IPS-NIHi11 (cell line): ENCODE measurements around the gene PALLD.

Experiments used
- DNase-seq: peaks from one replicate; pipeline ENCODE4 v3.0.0; 2012; ENCODE audit warnings: mixed read lengths, low spot score

Gene PALLD

GRCh38 chr4:168527560-168527959 lies 30.7 kb downstream of the PALLD start:
- no peak for DNase-seq

DNA sequence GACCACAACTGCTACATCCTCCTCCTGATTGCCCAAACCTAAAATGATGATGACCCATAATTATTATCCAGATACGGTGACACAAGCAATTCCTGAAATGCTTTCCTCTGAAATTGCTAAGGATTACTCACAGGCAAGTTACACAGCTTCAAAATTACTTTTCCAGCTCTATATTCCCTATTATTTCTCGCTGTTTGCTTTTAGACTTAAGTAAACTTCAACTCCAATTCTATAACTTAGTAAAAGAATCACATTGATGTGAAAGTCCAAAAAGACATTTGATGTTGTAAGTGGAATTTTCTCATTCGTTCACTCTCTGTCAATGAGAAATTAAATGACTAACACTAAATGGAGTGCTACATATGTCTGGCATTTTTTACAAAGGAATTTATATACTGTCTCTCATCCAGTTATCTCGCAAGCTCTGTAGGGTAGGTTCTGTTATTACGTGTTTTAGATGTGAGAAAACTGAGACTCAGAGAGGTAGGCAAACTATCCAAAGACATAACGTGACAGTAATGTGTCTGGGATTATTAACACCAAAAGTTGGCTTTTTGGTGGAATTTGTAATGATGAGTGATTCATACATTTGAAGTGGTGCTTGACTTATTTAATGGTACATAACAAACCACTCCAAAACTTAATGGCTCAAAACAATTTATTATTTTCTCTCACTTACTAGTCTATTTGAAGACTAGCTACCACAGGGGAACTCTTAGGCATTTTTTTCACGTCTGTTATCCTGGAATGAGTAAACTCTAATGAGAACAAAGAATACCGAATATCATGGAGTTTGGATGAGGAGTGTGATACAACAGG lies 31.5 kb downstream of the PALLD start:
- DNase-seq = no peak

DNA sequence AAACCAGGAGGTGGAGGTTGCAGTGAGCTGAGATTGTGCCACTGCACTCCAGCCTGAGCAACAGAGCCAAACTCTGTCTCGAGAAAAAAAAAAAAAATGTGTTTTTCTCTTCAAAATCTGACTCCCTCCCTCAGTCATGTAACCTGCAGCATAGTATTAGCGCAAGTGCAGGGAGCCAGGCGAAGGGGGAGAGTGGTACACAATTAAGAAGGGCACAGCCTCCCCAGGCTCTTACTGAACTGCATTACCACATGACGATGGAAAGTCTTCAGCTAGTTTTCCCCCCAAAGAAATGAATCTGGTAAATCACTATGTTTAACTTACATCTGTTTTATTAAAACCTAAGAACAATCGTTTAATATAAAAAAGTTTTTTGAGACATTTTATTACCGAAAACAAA lies 32.4 kb downstream of the PALLD start:
- no peak for DNase-seq

DNA sequence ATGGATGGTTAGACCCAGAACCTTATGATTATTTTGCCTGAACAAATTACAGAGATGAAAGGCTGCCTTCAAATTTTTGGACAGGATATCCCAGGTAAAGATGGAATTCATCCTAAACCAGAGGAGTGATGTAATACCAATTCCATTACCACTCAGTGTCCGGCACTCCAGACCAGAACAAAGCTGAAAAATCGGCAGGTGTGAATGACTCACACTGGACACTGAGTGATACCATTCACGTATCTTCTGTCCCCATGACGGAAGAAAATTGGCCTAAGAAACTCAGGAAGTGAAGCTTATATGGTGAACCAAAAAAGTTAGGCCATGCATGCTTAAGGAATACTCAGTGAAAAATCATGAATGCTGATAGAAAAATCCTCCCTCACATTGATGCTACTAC lies 34.5 kb downstream of the PALLD start:
- no peak for DNase-seq

GRCh38 chr4:168534535-168534934 lies 37.7 kb downstream of the PALLD start:
- DNase-seq = no peak

DNA sequence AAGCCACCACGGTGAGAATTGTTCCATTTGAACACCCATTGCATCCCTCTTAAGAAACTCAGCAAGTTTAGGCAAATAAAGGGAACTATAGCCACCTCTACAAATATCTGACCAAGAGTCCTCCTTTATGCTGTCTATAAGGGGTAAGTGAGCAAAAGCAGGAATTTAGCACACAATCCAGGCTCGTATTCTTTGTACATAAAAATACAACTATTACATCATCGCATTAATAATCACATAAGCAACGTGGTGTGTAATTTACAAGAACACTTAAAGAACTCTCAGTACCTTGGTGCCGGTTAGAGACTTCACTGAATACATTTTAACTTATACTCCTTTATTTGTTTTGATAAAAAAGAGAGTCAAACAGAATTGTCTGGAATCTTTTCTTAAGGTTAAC lies 38.8 kb downstream of the PALLD start:
- DNase-seq = no peak

GRCh38 chr4:168536448-168536847 lies 39.6 kb downstream of the PALLD start:
- DNase-seq = no peak

GRCh38 chr4:168537086-168537485 lies 40.2 kb downstream of the PALLD start:
- DNase-seq = no peak

- DNase-seq = no peak
Observed at GRCh38 chr4:168537571-168537970, 40.7 kb downstream of the PALLD start.

DNA sequence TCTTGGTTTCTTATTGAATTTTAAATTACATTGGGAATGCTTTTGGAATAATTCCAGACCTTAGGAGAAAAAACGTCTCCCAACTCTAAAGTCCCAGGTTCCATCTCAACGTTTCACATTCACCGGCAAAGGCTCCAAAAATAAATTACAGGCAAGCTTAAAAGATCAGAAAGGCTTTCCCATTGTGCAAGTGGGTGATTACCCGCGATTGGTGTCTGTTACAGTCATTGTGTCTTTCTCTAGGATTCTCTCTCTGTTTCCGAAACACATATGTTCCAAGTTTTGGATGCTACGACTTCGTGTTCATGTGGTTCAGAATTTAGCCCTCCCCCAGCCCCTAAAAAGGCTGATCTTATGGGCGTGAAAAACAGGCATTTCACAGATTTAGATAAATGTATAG lies 41.8 kb downstream of the PALLD start:
- DNase-seq = no peak

DNA sequence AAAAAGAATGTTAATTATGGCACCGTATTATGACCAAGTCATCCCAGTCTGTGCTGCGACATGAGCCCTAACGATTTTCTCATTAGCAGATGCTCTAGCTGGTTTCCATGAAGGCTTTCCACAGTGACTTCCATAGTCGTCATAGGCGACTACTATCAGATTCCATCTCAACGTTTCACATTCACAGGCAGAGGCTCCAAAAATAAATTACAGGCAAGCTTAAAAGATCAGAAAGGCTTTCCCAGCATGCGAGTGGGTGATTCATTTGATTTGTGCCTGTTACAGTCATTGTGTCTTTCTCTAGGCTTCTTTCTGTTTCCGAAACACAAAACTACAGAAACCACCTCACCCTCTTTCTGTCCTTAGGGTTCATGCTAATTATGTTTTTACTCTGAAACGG lies 43.2 kb downstream of the PALLD start:
- no peak for DNase-seq

GRCh38 chr4:168540503-168541265 lies 43.8 kb downstream of the PALLD start:
- no peak for DNase-seq

DNA sequence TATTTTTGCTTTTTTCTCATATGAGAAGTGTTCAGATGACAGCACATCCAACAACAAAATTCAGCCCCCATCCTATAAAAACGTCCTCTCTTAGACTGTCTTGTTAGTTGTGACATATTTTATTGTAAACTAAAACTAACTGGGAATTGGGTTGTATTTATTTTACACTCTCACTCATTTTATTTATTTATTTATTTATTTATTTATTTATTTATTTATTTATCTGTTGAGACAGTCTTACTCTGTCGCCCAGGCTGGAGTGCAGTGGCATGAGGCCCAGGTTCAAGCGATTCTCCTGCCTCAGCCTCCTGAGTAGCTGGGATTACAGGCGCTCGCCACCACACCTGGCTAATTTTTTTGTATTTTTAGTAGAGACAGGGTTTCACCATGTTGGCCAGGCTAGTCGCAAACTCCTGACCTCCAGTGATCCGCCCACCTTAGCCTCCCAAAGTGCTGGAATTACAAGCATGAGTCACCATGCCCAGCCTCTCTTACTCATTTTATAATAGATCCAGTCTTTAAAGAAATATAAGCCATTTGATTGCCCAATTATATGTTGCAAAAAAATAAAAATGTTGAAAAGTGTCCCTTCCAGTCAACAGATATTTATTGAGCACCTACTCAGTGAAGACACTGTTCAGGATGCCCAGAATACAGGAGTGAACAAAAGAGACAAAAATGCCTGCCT lies 44.6 kb downstream of the PALLD start:
- DNase-seq = no peak

GRCh38 chr4:168549143-168549542 lies 52.3 kb downstream of the PALLD start:
- DNase-seq = no peak

- DNase-seq = no peak
Observed at GRCh38 chr4:168550064-168550766, 53.4 kb downstream of the PALLD start.

DNA sequence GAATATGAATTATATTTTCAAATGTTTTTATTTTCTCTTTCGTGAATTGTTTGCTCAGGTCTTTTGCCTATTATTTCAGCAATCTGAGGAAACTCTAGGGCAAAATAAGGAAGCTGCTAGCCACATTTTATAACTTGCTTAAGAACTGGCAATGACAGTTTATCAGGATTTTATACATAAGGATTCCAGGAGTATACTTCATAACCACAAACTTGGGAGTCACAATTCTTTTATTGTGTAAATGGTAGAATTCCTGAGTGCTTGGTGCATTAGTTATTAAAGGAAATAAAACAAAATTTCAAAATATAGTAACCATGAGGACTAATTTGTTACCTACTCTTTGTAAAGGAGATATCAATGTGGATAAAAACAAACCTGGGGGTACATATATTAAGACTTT lies 54.4 kb downstream of the PALLD start:
- DNase-seq = no peak

DNA sequence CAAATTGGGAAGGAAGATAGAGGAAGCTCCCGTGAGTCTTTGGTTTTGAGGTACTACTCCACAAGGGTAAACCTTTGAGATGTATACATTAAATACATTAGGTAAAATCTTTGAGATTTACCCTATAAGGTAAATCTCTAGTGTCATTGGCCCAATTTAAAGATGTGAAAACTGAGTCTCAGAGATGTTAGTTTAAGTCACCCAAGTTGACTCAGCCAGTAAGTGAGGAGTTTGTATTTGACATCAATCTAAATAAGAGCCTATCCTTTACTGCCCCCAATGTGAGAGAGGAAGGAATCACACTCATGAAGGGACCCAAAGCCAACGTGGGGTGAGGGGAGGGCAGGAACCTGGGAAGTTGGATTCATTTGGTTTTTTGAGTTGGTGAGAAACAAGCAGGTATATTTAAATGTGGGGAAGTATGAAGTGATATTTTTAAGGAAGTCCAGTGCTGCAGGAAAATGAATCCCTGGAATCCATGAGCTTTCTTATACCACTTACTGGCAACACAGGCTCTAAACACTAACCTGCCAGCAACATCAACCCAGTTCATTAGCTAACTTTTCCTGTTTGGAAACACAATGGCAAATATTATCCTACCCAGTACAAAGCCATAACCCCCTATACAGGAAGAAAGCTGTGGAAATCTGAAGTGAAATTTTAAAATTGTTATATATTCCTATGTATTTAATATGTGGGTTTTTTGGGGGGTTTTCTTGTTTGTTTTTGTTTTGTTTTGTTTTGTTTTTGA lies 55.3 kb downstream of the PALLD start:
- no peak for DNase-seq

DNA sequence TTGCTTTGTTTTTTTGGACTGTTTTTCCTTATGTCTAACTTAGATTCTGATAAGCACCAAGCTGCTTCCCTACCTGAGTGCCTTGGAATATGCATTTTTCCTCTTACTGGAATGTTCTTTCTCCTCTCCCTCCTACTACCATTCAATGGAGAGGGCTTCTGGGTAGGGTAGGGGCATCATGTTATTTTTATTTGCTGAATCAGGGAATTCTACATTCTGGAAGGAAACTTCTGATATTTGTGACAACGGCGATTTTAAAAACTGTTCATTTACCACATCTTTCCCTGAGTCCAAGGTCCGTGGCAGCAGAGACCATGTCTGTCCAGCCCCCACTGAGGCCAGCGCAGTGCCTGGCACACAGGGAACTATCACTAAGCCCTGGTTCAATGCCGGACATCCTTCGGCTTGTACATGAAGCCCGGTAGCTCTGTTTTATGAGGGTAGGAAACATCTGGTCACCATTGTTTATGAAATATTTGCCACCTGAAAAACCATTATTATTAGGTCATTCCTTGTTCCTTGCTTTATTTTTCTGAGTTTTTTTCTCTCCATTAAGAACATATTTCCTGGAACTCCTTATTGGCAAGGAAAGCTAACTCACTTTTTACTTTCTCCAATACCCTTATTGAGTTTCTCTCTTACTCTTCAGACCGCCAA lies 57.0 kb downstream of the PALLD start:
- no peak for DNase-seq

GRCh38 chr4:168555437-168555836 lies 58.6 kb downstream of the PALLD start:
- DNase-seq = no peak

- DNase-seq = no peak
Observed at GRCh38 chr4:168557658-168558057, 60.8 kb downstream of the PALLD start.

DNA sequence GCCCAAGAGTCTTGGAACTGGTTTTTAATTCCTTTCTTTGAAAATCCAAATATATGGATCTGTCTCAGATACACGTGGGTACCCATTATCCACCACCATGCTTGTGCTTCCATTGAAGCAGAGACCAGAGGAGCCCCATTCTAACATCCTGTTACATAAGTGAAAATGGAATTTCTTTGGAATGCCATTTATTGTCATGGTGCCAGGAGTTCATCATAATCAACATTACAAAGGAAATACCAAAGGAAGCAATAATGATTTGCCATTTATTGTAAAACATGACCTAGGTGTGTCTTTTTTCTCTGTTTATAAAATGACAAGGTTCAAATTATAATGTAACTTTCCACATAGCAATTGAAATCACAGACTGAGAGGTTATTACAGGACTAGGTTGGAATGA lies 61.7 kb downstream of the PALLD start:
- DNase-seq = no peak
